Tongue (tissue), 2 donors: Measurements from ENCODE around the gene STT3A. TPM values are rescaled to one million over a fixed set of nuclear protein-coding genes. Genes with fewer than 3 reads are reported as not detected.

Experiments used
- DNase-seq: peaks from one replicate; pipeline ENCODE4 v3.0.0-alpha.2; 2015
- total RNA-seq: library from RNA; depleted of rRNA; stranded (reverse); fragments of >200 nt; gene quantifications from one replicate; pipeline ENCODE4 v1.2.3, GENCODE V29; 2014

Gene STT3A
- total RNA-seq, 1 donor from 2014 or later = 79.4 TPM

GRCh38 chr11:125588505-125588904 lies 4.1 kb upstream of the STT3A start:
- no peak for DNase-seq

GRCh38 chr11:125591649-125592304 lies 875 bp upstream of the STT3A start:
- no peak for DNase-seq

- DNase-seq = peak; percentile 50
These were observed 615 bp downstream of the STT3A start for GRCh38 chr11:125593114-125593820.

GRCh38 chr11:125594958-125595357 lies 2.3 kb downstream of the STT3A start:
- DNase-seq = no peak

- DNase-seq = no peak
These were observed 8.0 kb downstream of the STT3A start for GRCh38 chr11:125600663-125601062.

GRCh38 chr11:125603207-125603606 lies 10.6 kb downstream of the STT3A start:
- no peak for DNase-seq

GRCh38 chr11:125605417-125605816 lies 12.8 kb downstream of the STT3A start:
- no peak for DNase-seq

- no peak for DNase-seq
These were observed 16.9 kb downstream of the STT3A start for GRCh38 chr11:125609545-125609944.

- DNase-seq = no peak
These were observed 25.7 kb downstream of the STT3A start for GRCh38 chr11:125618383-125618782.

GRCh38 chr11:125621995-125622394 lies 29.3 kb downstream of the STT3A start:
- DNase-seq = no peak

- no peak for DNase-seq
These were observed 30.4 kb downstream of the STT3A start for GRCh38 chr11:125623064-125623463.

- no peak for DNase-seq
These were observed 32.1 kb downstream of the STT3A start, which contains the start of gene CHEK1 for GRCh38 chr11:125624756-125625213. TSS of gene CHEK1 (plus strand) at chr11:125625163. CDS start at chr11:125626769, 1,606 bp downstream.

- DNase-seq = no peak
These were observed 32.6 kb downstream of the STT3A start for GRCh38 chr11:125625225-125625629.

GRCh38 chr11:125625630-125626287 lies 33.1 kb downstream of the STT3A start:
- peak; percentile 97 for DNase-seq

- DNase-seq = peak; percentile 83
These were observed 33.8 kb downstream of the STT3A start for GRCh38 chr11:125626288-125626950.

GRCh38 chr11:125627236-125627910 lies 34.7 kb downstream of the STT3A start:
- no peak for DNase-seq

GRCh38 chr11:125637840-125638239 lies 45.2 kb downstream of the STT3A start:
- no peak for DNase-seq

GRCh38 chr11:125638315-125638714 lies 45.7 kb downstream of the STT3A start:
- DNase-seq = no peak

- DNase-seq = no peak
These were observed 53.2 kb downstream of the STT3A start for GRCh38 chr11:125645871-125646270.

- DNase-seq = no peak
These were observed 57.0 kb downstream of the STT3A start for GRCh38 chr11:125649465-125650166.

GRCh38 chr11:125662689-125663088 lies 70.0 kb downstream of the STT3A start:
- DNase-seq = no peak
